Stimulated activated CD8-positive, alpha-beta memory T cell treated with anti-CD3 and anti-CD28 coated beads, Interleukin-2, amount 100 ng/mL, for 48 hours (primary cell): ENCODE results near the gene PRKAR1A.
"Not testable (repeated sequence)": the region's sequence is repeated elsewhere in the genome, so short reads cannot be mapped to it uniquely, and the experiment has no call there.

Experiments used
- DNase-seq, 2 donors: peaks; one replicate each; pipeline ENCODE4 v3.0.0-alpha.2; 2020; ENCODE audit warnings: low read depth in 2 of 2

Gene PRKAR1A

DNA sequence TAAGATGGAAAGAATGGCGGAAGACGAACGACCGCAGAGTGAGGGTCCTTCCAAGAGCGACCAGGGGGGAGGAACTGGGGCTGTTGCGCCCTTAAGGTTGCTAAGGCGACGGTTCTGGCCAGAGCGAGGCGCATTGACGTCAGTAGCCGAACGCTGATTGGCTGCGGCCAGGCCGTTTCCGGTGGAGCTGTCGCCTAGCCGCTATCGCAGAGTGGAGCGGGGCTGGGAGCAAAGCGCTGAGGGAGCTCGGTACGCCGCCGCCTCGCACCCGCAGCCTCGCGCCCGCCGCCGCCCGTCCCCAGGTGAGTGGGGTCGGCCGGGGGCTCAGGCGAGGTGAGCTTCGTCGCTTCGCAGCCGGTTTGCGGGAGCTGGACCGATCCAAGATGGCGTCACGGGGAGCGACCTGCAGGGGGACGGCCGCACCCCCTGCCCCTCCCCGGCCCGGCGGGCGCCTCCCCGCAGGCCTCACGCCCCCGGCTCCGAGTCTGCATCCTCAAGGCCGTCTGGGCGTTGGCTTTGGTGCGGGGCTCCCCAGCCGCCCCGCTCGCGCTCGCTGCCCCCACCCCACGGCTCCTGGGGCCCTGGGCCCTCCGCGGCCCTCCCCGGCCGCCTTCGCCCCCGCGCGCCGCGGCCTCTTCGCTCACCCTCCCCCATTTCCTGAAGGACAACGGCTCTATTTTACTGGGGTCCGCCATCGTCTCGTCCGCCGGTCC lies at the start of gene PRKAR1A:
Gene PRKAR1A, plus strand, starts transcription at position 184 of the 713 bp plus-strand sequence. CDS start 2,970 bp downstream, outside the sequence.
- DNase-seq: peak; percentile 78 to 85

DNA sequence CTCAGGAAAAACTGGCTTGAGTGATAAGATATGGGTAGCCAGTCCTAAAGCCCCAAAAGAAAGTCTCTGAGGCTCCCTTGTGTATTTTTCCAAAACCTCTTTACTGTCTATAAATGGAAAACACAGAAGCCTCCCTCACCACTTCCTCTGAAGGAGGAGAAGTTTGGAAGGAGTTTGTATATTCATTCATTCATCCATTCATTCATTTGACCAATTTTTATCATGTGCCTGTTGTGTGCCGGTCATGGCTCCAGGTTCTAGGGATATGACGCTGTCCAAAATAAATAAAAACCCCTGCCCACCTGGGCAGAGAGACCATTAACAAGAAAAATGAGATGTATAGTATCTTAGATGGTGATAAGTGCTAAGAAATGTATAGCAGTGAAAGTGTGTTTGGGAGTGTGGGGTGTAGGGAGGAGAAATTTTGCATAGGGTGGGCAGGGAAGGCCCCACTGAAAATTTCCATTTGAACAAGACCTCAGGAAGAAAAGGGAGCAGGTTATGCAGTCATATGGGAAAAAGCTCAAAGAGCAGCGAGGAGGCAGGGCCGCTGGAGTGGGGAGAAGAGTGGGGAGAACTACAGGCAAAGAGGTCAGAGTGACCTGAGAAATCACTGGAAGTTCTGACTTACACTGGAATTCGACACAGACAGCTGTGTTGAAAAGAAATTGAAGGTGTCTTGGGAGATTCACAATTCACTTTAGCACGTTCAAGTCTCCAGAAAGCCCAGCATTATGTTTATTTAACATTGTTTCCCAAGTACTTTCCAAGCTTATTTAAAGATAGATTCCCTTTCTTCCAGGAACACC lies 48.8 kb upstream of the PRKAR1A start:
- no peak for DNase-seq

DNA sequence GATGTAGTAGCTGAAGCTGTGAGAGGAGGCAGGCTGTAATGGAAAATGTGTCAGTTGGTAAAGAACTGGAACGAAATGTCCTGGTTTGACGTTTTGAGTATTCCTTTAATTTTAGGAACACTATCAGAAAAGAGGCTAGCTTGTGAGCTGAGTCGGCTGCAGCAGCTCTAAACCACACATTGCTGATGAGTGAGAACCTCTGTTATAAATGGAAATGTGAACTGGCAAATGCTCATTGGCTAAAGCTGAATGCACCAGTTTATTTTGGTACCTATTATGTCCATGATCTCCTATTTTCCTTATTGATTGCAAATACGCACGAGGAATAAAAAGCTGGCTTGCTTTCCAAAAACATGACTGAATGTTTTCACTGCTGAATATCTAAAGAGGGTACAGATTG lies 43.9 kb upstream of the PRKAR1A start:
- DNase-seq: no peak

DNA sequence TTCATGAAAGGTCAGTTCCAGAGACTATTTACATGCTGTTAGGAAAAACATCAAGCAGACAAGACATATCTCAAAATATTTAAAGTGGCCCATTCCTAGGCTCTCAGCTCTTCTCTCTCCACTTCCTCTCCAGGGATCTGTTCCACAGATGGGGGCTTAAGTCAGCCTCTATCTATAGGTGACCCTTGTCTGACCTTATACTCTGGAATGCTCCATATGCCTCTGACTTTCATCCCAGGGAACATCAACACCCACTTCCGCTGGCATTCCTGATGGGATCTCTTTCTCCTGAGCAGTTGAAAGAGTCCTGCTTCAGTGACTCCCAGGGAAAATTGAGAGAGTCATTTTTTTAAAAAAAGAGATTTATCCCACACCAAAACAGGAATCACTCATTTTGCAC lies 43.4 kb upstream of the PRKAR1A start:
- no peak for DNase-seq

DNA sequence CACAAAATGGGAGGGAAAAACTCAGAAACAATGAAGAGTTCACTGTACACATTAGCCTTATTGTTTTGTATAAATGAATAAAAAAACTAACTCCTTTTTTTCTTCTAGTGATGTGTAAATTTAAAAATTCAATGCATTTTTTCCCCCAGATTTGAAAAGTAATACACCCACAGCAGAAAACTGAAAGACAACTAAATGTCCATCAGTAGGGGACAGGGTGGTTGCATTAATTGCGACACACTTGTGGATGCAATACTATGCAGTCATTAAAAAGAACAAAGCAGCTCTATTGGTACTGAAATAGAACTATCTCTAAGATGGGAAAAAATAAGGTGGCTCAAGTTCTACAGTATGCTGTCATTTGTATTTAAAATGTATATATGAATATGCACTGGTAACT lies 41.3 kb upstream of the PRKAR1A start:
- DNase-seq: no peak

DNA sequence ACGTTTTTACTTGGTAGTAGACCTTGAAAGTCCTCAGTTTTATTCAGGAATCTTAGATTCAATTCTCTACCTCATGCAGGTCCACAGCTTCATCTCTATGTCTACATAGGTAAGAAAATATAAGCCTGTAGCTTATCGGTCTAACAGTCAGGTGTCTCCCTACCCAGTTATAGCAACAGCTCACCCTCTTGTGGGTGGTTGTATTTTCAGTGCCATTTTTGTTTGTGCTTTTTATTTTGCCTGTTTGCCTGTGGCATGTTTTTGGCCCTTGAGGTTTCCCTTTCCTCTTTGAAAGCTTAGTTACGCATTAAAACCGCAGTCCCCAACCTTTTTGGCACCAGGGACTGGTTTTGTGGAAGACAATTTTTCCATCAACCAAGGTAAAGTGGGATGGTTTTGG lies 31.3 kb upstream of the PRKAR1A start:
- DNase-seq: no peak

DNA sequence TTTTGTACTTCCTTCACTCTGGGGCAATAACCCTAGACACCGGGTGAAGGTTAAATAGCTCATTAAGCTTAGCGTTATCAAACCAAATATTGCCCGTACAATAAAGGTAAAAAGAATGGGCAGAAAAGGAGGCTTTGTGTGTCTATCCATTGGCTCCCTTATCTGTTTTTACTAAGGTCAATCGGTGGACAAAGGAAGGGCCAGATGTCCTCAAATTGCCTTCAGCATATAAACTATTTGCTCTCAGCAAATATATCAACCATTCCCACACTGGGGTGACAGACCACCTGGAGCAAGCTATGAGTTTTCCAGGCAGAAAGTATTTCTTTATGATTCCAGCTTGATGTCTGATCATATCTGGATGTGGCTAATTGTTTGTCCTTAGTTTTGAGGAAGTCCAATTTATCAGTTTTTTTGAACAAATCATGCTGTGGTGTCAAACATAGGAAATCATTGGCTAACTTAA lies 29.6 kb upstream of the PRKAR1A start:
- no peak for DNase-seq

DNA sequence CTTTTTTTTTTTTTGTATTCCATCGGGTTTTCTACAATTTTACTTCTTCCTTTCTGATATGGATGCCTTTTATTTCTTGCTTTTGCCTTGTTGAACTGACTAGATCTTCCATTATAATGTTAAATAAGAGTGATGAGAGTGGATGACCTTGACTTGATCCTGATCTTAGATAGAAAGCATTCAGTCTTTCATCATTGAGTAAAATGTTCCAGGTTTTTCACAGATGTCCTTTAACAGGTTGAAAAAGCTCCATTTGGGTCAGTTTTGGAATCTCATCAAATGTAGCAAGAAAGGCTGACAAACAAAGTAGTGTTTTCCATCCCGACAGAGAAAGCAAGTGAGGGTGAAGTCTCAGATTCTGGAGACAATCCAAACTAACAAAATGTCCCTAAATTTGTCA lies 27.8 kb upstream of the PRKAR1A start:
- DNase-seq: no peak

DNA sequence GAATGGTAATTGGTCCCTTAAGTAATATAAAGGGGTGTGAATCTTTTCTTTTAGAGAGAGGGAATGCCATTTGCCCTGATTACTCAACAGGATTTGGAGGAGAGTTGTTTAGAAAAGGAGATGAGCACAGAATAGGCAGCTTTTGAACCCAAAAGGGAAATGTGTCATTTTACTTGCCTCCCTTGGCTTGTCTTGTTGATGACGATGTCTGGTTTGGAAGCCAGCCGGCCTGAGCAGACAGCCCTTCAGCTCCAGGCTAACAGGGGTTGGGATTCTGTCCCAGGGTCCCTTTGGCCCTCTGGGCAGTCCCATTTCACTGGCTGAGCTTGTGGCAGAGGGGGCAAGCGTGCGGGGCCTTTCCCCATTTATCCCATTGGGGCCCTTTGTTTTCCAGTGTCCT lies 22.3 kb upstream of the PRKAR1A start:
- no peak for DNase-seq

DNA sequence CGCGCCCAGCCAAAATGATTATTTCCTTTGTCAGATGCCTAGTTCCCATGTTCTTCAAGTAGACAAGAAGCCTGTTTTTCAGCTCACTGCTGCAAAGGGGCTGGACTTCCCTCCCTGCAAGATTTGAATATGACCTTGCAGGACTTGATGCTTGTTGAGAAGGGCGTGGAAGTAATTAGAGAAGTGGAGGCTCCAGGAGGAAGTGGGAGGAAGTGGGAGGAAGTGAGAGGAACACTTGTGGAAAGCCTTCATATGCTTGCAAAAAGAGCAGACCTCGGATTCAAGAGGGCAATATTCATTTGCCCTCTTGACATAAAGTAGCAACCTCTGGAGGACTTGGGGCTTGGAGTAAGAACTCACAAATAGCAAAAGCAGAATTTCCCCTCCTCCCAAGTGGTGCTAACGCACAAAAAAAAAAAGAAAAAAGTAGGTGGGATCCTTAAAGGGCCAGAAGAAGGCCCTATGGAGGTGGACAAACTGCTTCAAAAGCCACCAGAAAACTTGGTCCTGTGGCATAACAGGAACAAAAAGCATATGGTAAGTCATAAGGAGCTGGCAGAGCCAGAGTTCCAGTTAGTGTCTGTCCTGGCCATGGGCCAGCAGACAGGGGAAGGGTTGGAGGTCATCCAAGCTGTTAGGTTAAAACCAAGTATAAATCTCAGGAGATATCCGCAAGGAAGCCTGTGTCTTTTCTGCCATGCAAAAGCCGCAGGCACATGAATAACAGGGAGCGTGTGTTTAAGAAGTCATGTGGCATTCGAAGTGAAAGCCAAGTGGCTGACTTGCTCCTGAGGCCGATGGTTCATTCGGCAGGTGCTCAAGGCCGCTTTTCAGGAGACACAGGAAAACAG lies 20.6 kb upstream of the PRKAR1A start:
- no peak for DNase-seq

DNA sequence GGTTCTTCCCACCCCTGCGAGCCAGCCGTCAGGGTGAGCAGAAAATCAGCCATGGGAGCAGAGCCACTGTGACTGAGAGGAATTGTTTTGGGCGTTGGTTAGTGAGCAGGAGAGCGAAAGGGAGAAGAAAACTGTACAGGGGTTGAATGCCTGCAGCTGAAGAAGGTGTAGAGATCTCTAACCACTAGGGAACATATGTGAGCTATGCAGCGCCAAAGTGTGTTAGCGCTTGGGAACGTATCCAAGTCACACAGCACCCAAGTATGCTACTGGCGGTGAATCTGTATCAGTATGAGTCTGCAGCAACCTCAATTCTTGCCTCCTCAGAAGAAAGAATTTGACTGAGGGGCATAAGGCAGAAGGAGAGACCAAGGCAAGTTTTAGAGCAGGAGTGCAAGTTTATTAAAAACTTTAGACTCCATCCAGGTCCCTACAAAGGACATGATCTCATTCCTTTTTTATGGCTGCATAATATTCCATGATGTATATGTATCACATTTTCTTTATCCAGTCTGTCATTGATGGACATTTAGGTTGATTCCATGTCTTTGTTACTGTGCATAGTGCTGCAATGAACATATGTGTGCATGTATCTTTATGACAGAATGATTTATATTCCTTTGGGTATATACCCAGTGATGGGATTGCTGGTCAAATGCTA lies 19.7 kb upstream of the PRKAR1A start:
- DNase-seq: not testable (repeated sequence)

DNA sequence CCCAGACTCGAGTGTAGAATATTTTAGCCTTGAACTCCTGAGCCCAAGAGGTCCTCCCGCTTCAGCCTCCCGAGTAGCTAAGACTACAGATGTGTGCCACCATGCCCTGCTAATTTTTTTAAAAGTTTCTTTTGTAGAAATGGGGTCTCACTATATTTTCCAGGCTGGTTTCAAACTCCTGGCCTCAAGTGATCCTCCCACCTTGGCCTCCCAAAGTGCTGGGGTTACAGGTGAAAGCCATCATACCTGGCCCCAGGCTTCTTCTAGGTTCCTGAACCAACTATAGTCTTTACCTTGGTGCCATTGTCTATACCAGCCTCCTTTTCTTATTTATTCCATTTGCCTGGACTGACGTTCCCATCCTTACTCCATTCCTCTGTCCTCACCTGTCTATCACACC lies 17.1 kb upstream of the PRKAR1A start:
- DNase-seq: no peak

DNA sequence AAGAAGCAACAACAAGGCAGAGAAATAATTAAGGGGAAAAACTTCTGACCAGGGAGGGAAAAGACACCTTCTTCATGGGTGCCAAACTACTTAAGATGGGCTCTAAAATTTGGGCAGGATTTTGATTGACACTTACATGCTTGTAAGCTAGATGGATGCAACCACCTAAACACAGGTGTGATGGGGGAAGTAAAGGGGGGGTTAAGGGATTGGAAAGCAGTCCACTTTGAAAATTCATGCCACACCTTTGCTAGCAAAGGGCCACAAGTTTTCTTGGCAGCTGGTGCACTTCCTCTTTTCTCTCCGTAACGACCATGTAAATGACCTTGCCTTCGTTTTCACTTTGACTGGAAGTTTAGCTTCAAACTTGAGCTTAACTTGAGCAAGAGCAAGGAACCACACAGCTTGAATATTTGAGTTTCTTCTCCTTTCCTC lies 14.3 kb upstream of the PRKAR1A start:
- no peak for DNase-seq

DNA sequence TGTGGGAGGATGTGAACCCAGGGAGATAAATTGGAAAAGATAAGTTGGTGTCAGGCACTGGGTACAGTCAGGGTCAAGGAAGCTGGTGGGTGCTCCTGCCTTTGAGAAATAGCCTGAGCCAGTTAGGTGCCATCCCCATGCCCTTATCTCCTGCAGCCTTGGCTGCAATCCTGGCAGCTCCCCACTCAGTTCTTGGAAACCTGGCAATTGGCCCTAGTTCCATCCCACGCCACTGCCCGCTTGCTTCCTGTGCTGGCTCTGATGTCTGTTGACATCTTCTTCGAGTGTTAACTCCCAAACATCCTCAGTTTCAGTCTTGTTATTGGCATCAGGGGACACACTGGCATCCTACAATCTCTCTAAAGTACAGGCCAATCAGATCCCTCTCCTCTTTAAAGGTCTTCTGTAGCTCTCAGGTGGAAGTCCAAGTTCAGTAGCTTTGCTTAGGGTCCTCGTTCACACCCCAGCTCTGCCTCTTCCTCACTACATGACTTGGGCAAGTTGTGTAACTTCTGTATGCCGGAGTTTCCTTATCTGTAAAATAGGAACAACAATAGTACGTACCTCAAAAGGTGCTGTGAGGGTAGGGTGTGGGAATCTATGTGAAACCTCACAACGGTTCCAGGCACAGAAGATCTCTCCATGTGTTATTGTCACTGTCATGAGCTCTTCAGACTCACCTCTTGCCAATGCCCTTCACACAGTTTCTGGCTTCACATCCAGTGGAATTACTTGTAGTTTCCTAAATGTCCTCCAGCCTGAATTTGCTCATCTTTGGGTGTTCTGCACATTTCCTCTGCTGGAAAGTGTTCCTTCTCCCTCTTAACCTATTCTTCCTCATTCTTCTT lies 13.5 kb upstream of the PRKAR1A start:
- no peak for DNase-seq

DNA sequence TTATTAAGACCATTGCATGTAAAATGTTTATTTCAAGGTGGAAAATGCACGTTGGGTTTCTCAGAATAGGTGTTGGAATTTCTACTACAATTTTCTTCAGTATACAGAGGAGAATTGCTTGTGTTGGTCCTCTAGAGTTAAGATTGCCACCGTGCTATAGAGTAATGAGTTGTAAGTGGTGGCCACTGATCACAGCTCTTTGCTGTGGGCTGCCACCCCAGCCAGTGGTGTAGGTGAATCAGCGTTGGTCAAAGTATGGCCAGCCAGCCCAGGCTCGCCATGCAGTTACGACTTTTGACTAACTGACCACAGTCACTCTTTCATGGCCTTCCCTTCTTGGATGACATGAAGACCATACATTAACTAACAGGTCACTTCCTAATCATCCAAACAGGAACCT lies 12.6 kb upstream of the PRKAR1A start:
- no peak for DNase-seq

DNA sequence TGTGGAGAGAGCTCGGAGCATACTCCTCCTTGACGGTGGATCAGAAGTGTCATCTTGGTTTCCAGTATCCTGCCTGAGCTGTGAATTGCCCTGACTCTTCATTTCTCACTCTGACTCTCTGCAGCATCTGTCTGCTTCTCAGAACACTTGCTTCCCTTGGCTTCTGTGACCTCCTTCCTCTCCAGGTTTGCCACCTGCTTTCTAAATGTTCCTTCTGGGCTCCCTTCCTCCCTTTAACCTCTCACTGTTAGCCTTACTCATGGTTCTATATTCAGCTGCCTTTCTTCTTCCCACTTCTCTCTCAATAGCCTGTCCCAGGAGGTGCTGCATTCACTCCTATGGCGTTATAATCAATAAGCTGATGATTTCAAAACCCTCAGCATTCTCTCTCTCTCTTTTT lies 11.2 kb upstream of the PRKAR1A start:
- DNase-seq: no peak

DNA sequence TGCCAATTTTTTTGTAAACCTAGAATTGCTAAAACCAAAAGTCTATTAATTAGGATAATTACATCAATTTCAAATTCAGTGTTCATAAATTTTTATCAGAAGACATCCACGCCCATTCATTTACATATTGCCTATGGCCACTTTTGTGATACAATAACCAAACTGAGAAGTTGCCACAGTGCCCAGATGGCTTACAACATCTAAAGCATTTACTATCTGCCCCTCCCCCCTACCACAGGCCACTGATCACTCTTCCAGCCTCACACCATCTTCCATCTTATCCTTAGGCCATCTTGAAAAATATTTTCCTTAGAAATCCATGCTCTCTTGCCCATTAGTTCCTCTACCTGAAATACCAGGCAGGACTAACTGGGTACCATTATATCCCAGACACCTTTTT lies 6.3 kb upstream of the PRKAR1A start:
- no peak for DNase-seq

DNA sequence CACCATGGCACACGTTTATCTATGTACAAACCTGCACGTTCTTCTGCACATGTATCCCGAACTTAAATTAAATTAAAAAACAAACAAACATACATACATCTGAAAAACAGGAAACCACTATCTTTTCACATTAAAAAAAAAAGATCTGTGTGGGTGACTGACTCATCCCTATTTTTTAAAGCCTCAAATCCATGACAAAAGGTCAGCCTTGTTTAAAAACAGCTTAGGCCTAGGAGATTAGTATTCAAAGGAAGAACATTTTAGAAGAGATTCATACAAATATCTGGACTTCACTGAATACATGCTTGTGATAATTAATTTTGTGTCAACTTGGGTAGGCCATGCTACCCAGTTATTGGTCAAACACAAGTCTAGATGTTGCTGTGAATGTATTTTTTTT lies 4.7 kb upstream of the PRKAR1A start:
- no peak for DNase-seq

DNA sequence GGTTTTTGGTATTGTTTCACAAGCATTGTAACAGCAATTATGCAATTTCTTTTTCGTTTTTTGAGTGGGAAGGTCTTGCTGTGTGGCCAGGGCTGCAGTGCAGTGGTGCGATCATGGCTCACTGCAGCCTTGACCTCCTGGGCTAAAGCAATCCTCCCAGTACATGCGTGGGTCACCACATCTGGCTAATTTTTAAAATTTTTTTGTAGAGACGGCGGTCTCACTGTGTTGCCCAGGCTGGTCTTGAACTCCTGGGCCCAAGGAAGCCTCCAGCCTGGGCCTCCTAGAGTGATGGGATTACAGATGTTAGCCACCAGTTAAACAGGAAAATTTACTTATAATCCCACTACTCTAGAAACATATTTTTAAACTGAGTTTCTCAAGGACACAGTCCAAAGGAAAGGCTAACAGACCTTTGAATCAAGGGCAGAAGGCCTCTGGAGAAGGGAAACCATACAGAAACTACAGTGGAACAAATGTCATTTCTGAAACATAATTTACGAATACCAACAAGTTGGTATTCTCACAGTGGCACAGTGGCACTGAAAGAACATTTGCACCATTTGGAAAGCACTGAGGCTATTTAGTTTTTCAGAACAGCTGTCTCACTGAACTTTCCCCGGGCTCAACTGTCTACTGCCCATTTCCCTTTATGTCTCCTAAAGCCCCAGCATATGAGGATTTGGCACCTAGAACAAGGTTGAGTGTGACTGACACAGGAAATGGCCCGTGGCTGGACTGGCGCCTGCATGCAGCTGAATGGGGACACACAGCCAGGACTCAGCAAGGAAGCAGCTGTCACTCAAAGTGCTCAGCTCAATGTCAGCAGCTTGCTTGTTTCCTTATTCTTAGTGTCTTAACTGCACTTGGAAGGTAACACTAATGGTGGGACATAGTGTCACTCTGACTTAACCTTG lies 2.8 kb upstream of the PRKAR1A start:
- DNase-seq: no peak

DNA sequence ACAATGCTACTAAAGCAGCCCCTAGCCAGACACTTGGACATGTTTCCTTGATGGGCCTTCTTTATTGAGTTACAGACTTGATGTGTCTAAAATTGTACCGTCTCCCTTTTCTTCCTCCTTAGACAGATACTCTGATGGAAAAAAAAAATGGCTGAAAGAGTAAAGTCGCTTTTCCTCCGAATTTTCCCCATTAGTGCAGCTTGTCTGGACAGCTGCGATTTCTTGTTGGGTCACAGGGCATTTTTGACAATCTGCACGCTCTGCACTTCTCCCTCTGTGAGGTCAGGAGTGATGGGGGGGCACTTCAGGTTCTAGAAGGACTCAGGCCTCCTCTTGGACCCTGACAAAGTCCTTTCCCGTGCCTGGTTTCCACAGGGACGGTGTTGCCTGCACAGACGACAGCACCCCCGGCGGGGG lies 968 bp upstream of the PRKAR1A start:
- no peak for DNase-seq
